Hindlimb muscle (tissue), 1 donor: ENCODE results near the gene TMEM271. TPM values are rescaled to one million over a fixed set of nuclear protein-coding genes. Genes with fewer than 3 reads are reported as not detected.
"Not testable (repeated sequence)": the region's sequence is repeated elsewhere in the genome, so short reads cannot be mapped to it uniquely, and the experiment has no call there.

Experiments used
- DNase-seq: peaks from one replicate; pipeline ENCODE4 v3.0.0-alpha.2; 2013
- polyA plus RNA-seq: library from polyadenylated mRNA; unstranded; fragments of 120-200 nt; gene quantifications from one replicate; pipeline ENCODE4 v1.2.1, GENCODE V29; 2013; ENCODE audit not compliant: insufficient read length

The TMEM271 gene
- polyA plus RNA-seq, 1 donor, result not detected

GRCh38 chr4:609400-610050, 33.4 kb upstream of the TMEM271 start:
- no peak for DNase-seq

GRCh38 chr4:608236-608635, 32.1 kb upstream of the TMEM271 start:
- no peak for DNase-seq

GRCh38 chr4:605702-606425, 29.8 kb upstream of the TMEM271 start:
- DNase-seq, result no peak

GRCh38 chr4:604131-604530, 28.0 kb upstream of the TMEM271 start:
- DNase-seq, result no peak

- no peak for DNase-seq
Measured at GRCh38 chr4:602559-602942, 26.5 kb upstream of the TMEM271 start.

GRCh38 chr4:601612-602558, 25.8 kb upstream of the TMEM271 start:
- no peak for DNase-seq

GRCh38 chr4:600850-601515, 24.9 kb upstream of the TMEM271 start:
- no peak for DNase-seq

- DNase-seq, result no peak
Measured at GRCh38 chr4:600166-600565, 24.1 kb upstream of the TMEM271 start.

- DNase-seq, result no peak
Measured at GRCh38 chr4:598925-599324, 22.8 kb upstream of the TMEM271 start.

- DNase-seq, result no peak
Measured at GRCh38 chr4:592825-593520, 16.9 kb upstream of the TMEM271 start.

GRCh38 chr4:592178-592577, 16.1 kb upstream of the TMEM271 start:
- not testable (repeated sequence) for DNase-seq

- DNase-seq, result no peak
Measured at GRCh38 chr4:590313-590841, 14.3 kb upstream of the TMEM271 start.

GRCh38 chr4:589219-589963, 13.3 kb upstream of the TMEM271 start:
- DNase-seq, result no peak

- no peak for DNase-seq
Measured at GRCh38 chr4:588351-588849, 12.3 kb upstream of the TMEM271 start.

- no peak for DNase-seq
Measured at GRCh38 chr4:587671-588350, 11.7 kb upstream of the TMEM271 start.

GRCh38 chr4:583820-584219, 7.7 kb upstream of the TMEM271 start:
- no peak for DNase-seq

GRCh38 chr4:581753-582361, 5.8 kb upstream of the TMEM271 start:
- DNase-seq, result no peak

GRCh38 chr4:581181-581580, 5.1 kb upstream of the TMEM271 start:
- DNase-seq, result no peak

- no peak for DNase-seq
Measured at GRCh38 chr4:579543-580175, 3.6 kb upstream of the TMEM271 start.
